WTC11 (cell line): ENCODE measurements around the gene C1QTNF6. TPM values are rescaled to one million over a fixed set of nuclear protein-coding genes. Genes with fewer than 3 reads are reported as not detected.

Experiments
- ATAC-seq: fragments of 200-7000 bp; cut with Tn5 transposase; 2 replicates; pipeline ENCODE4 v1.10.0; 2021; ENCODE audit warnings: mild to moderate bottlenecking, moderate library complexity
- CTCF ChIA-PET: fragments of 300-600 bp; sonication (Branson Sonifier 250); formaldehyde crosslinking; loops from one replicate; lab custom pipeline; 2021; ENCODE audit warnings: antibody characterized with exemption; lab: Charles Lee
- POLR2A ChIA-PET: fragments of 350-600 bp; sonication (Branson Sonifier 250); formaldehyde crosslinking; loops from one replicate; lab custom pipeline; 2021; ENCODE audit warnings: antibody characterized with exemption; lab: Charles Lee
- DNase-seq: peaks from one replicate; pipeline ENCODE4 v3.0.0; 2021; ENCODE audit warnings: low spot score
- H3K27ac Mint-ChIP-seq: 2 replicates; pipeline ENCODE4 v1.8.0; 2021; ENCODE audit warnings: mixed read lengths
- H3K27me3 Mint-ChIP-seq: 2 replicates; pipeline ENCODE4 v1.8.0; 2021; ENCODE audit warnings: low read depth, mild to moderate bottlenecking, moderate library complexity, mixed read lengths
- H3K36me3 Mint-ChIP-seq: 2 replicates; pipeline ENCODE4 v1.8.0; 2021; ENCODE audit warnings: mixed read lengths
- H3K4me1 Mint-ChIP-seq: 2 replicates; pipeline ENCODE4 v1.8.0; 2022; ENCODE audit warnings: mixed read lengths
- H3K4me3 Mint-ChIP-seq: 2 replicates; pipeline ENCODE4 v1.8.0; 2021; ENCODE audit warnings: mild to moderate bottlenecking, moderate library complexity, mixed read lengths
- H3K9me3 Mint-ChIP-seq: 2 replicates; pipeline ENCODE4 v1.8.0; 2021; ENCODE audit warnings: mixed read lengths
- CREM ChIP-seq: sonication (generic); formaldehyde crosslinking; IDR thresholded peaks from 2 replicates; pipeline ENCODE4 v1.8.1; 2022; ENCODE audit warnings: mild to moderate bottlenecking, missing genetic modification reagents, moderate library complexity
- ETV6 ChIP-seq: sonication (generic); formaldehyde crosslinking; IDR thresholded peaks from 2 replicates; pipeline ENCODE4 v1.8.1; 2022; ENCODE audit warnings: mild to moderate bottlenecking, missing genetic modification reagents
- FOXK1 ChIP-seq: sonication (generic); formaldehyde crosslinking; IDR thresholded peaks from 2 replicates; pipeline ENCODE4 v1.8.0; 2022; ENCODE audit warnings: mild to moderate bottlenecking, moderate library complexity, missing genetic modification reagents
- MYBL2 ChIP-seq: sonication (generic); formaldehyde crosslinking; IDR thresholded peaks from 2 replicates; pipeline ENCODE4 v1.8.1; 2023; ENCODE audit warnings: mild to moderate bottlenecking, moderate library complexity, missing genetic modification reagents
- NFATC4 ChIP-seq: fragments of 250-450 bp; sonication (Bioruptor Pico); IDR thresholded peaks from 2 replicates; pipeline ENCODE4 v1.9.0; 2021; ENCODE audit warnings: mild to moderate bottlenecking
- NR1H2 ChIP-seq: sonication (generic); formaldehyde crosslinking; IDR thresholded peaks from 2 replicates; pipeline ENCODE4 v1.9.0; 2021; ENCODE audit warnings: mild to moderate bottlenecking, moderate library complexity, missing genetic modification reagents
- PRRX2 ChIP-seq: fragments of 250-450 bp; sonication (Bioruptor Pico); IDR thresholded peaks from 2 replicates; pipeline ENCODE4 v1.8.0; 2021; ENCODE audit warnings: mild to moderate bottlenecking
- SMAD3 ChIP-seq: sonication (generic); formaldehyde crosslinking; IDR thresholded peaks from 2 replicates; pipeline ENCODE4 v1.8.0; 2022; ENCODE audit warnings: missing genetic modification reagents, mild to moderate bottlenecking, borderline replicate concordance
- TEAD1 ChIP-seq: sonication (generic); formaldehyde crosslinking; IDR thresholded peaks from 2 replicates; pipeline ENCODE4 v1.8.0; 2022; ENCODE audit warnings: mild to moderate bottlenecking, missing genetic modification reagents
- ZNF671 ChIP-seq: fragments of 250-450 bp; sonication (Bioruptor Pico); IDR thresholded peaks from 2 replicates; pipeline ENCODE4 v1.8.0; 2021; ENCODE audit warnings: mild to moderate bottlenecking
- total RNA-seq: library from RNA; stranded (reverse); gene quantifications from 3 replicates; pipeline ENCODE4 v1.2.3, GENCODE V29; 2021
- TF ChIP-seq, protein P1 (sequence below): sonication (generic); formaldehyde crosslinking; IDR thresholded peaks from 2 replicates; pipeline ENCODE4 v1.8.0; 2022; ENCODE audit warnings: mild to moderate bottlenecking, missing genetic modification reagents
- TF ChIP-seq, protein P2 (sequence below): sonication (generic); formaldehyde crosslinking; IDR thresholded peaks from 2 replicates; pipeline ENCODE4 v1.8.0; 2022; ENCODE audit warnings: mild to moderate bottlenecking, missing genetic modification reagents
- TF ChIP-seq, protein P3 (sequence below): fragments of 250-450 bp; sonication (Bioruptor Pico); conservative IDR thresholded peaks from 2 replicates; pipeline ENCODE4 v1.9.0; 2021; ENCODE audit warnings: mild to moderate bottlenecking
- TF ChIP-seq, protein P4 (sequence below): sonication (generic); formaldehyde crosslinking; IDR thresholded peaks from 2 replicates; pipeline ENCODE4 v1.8.1; 2023; ENCODE audit warnings: mild to moderate bottlenecking, missing genetic modification reagents, moderate library complexity
- TF ChIP-seq, protein P5 (sequence below): sonication (generic); formaldehyde crosslinking; IDR thresholded peaks from 2 replicates; pipeline ENCODE4 v1.8.1; 2023; ENCODE audit warnings: mild to moderate bottlenecking, moderate library complexity, missing genetic modification reagents
- TF ChIP-seq, protein P6 (sequence below): sonication (generic); formaldehyde crosslinking; IDR thresholded peaks from 2 replicates; pipeline ENCODE4 v1.8.0; 2023; ENCODE audit warnings: mild to moderate bottlenecking, missing genetic modification reagents
- TF ChIP-seq, protein P7 (sequence below): sonication (generic); formaldehyde crosslinking; IDR thresholded peaks from 2 replicates; pipeline ENCODE4 v1.8.1; 2022; ENCODE audit warnings: mild to moderate bottlenecking, moderate library complexity, missing genetic modification reagents

C1QTNF6 gene
- total RNA-seq, 1 experiment from 2014 or later: 5.9 TPM

DNA sequence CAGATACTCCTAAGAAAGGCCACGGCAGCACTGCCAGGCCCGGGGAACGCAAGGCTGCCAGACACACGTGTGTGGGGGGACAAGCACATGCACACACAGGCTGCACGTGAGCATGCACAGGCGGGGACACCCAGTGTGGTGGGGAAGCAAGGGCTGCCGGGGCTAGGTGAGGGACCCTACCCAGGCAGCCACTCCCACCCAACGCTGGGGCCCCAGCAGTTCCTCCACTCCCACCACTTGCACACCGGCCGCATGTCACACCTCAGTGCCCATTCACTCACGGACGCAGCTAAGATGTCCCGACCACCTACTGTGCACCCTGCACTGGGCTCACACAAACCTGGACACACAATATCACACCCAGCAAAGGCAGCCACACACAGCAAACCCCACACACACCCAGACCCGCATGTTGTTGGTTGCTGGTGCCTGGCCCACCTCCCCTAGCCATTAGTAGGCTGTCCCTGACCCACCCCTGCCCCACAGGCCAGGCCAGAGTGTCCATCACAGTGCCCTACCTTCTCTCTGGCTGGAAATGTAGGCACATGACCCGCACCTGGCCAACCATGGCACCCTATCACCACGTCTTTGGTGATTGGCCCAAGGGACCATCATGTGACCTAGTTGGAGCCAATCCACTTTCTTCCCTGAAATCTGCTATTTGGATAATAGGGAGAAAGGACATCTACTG, 15.5 kb upstream of the C1QTNF6 start:
- no peaks in the 10 kb centered on the region for H3K27me3 Mint-ChIP-seq

More for the DNA sequence above, 15.5 kb upstream of the C1QTNF6 start:
- Mint-ChIP-seq H3K4me1 (peaks cover 6% of the 10 kb centered on the region; the same call in 1 of the 2 replicates), H3K9me3 (no peaks in the 10 kb centered on the region), H3K36me3 (no peaks in the 10 kb centered on the region), H3K4me3 (no peak overlapping the region), H3K27ac (no peak overlapping the region)
- no peak for DNase-seq
- CTCF ChIA-PET: interaction anchor here (4.9 kb wide), 1 partner anchor 56 kb away, joined by 68 read pairs; no protein-coding TSS in a partner anchor
- POLR2A ChIA-PET: no interaction called here
- ATAC-seq: no peak
- no peak for TF ChIP-seq NR1H2 (CRISPR knock-in tag)
- TF ChIP-seq, protein P1, sequence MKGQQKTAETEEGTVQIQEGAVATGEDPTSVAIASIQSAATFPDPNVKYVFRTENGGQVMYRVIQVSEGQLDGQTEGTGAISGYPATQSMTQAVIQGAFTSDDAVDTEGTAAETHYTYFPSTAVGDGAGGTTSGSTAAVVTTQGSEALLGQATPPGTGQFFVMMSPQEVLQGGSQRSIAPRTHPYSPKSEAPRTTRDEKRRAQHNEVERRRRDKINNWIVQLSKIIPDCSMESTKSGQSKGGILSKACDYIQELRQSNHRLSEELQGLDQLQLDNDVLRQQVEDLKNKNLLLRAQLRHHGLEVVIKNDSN (CRISPR knock-in tag): peak; percentile 71
- TF ChIP-seq ZNF671: no peak
- no peak for TF ChIP-seq PRRX2 (CRISPR knock-in tag)
- TF ChIP-seq FOXK1: no peak
- TF ChIP-seq, protein P2, sequence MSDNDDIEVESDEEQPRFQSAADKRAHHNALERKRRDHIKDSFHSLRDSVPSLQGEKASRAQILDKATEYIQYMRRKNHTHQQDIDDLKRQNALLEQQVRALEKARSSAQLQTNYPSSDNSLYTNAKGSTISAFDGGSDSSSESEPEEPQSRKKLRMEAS (CRISPR knock-in tag): no peak
- TF ChIP-seq, protein P3, sequence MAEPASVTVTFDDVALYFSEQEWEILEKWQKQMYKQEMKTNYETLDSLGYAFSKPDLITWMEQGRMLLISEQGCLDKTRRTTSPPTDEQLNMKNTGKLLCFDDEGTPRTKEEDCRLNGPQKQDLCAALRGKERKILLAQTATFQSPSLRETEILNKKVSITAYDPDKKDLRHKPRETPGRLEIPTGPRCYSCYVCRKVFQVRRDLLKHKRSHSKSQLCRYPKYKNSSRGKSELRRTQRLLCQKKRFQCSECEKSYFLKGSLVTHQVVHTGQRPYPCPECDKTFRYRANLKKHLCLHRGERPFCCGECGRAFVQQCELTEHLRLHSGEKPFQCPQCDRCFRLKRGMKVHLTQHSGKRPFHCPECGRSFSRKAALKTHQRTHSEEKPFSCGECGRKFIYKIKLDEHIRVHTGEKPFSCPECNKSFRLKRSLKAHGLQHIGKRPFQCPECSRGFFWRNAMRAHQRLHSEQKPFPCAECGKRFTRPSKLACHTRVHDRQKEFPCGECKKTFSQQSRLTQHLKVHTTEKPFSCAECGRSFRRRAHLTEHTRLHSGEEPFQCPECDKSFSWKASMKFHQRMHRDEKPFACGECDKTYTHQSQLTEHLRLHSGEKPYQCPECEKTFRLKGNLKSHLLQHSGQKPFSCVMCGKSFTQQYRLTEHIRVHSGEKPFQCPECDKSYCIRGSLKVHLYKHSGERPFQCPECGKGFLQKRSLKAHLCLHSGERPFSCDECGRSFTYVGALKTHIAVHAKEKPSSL (CRISPR knock-in tag): no peak
- TF ChIP-seq NFATC4 (CRISPR knock-in tag): no peak
- no peak for TF ChIP-seq SMAD3 (CRISPR knock-in tag)
- TF ChIP-seq, protein P4, sequence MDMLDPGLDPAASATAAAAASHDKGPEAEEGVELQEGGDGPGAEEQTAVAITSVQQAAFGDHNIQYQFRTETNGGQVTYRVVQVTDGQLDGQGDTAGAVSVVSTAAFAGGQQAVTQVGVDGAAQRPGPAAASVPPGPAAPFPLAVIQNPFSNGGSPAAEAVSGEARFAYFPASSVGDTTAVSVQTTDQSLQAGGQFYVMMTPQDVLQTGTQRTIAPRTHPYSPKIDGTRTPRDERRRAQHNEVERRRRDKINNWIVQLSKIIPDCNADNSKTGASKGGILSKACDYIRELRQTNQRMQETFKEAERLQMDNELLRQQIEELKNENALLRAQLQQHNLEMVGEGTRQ: peak; percentile 80
- TF ChIP-seq, protein P5, sequence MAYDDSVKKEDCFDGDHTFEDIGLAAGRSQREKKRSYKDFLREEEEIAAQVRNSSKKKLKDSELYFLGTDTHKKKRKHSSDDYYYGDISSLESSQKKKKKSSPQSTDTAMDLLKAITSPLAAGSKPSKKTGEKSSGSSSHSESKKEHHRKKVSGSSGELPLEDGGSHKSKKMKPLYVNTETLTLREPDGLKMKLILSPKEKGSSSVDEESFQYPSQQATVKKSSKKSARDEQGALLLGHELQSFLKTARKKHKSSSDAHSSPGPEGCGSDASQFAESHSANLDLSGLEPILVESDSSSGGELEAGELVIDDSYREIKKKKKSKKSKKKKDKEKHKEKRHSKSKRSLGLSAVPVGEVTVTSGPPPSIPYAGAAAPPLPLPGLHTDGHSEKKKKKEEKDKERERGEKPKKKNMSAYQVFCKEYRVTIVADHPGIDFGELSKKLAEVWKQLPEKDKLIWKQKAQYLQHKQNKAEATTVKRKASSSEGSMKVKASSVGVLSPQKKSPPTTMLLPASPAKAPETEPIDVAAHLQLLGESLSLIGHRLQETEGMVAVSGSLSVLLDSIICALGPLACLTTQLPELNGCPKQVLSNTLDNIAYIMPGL: no peak
- TF ChIP-seq, protein P6, sequence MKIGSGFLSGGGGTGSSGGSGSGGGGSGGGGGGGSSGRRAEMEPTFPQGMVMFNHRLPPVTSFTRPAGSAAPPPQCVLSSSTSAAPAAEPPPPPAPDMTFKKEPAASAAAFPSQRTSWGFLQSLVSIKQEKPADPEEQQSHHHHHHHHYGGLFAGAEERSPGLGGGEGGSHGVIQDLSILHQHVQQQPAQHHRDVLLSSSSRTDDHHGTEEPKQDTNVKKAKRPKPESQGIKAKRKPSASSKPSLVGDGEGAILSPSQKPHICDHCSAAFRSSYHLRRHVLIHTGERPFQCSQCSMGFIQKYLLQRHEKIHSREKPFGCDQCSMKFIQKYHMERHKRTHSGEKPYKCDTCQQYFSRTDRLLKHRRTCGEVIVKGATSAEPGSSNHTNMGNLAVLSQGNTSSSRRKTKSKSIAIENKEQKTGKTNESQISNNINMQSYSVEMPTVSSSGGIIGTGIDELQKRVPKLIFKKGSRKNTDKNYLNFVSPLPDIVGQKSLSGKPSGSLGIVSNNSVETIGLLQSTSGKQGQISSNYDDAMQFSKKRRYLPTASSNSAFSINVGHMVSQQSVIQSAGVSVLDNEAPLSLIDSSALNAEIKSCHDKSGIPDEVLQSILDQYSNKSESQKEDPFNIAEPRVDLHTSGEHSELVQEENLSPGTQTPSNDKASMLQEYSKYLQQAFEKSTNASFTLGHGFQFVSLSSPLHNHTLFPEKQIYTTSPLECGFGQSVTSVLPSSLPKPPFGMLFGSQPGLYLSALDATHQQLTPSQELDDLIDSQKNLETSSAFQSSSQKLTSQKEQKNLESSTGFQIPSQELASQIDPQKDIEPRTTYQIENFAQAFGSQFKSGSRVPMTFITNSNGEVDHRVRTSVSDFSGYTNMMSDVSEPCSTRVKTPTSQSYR: no peak
- no peak for TF ChIP-seq ETV6 (CRISPR knock-in tag)
- TF ChIP-seq, protein P7, sequence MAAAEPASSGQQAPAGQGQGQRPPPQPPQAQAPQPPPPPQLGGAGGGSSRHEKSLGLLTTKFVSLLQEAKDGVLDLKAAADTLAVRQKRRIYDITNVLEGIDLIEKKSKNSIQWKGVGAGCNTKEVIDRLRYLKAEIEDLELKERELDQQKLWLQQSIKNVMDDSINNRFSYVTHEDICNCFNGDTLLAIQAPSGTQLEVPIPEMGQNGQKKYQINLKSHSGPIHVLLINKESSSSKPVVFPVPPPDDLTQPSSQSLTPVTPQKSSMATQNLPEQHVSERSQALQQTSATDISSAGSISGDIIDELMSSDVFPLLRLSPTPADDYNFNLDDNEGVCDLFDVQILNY (CRISPR knock-in tag): no peak
- no peak for TF ChIP-seq CREM (CRISPR knock-in tag)
- TF ChIP-seq TEAD1 (CRISPR knock-in tag): no peak
- TF ChIP-seq MYBL2 (CRISPR knock-in tag): no peak
